HFFc6 (cell line): Measurements from ENCODE around the gene ST6GALNAC2. TPM values are rescaled to one million over a fixed set of nuclear protein-coding genes. Genes with fewer than 3 reads are reported as not detected.

Experiments
- DNase-seq: peaks from one replicate; pipeline ENCODE4 v3.0.0-alpha.2; 2018
- H3K27ac Mint-ChIP-seq: 2 replicates; pipeline ENCODE4 v1.8.0; 2020; ENCODE audit warnings: mild to moderate bottlenecking, mixed read lengths
- H3K27me3 Mint-ChIP-seq: 2 replicates; pipeline ENCODE4 v1.8.0; 2021; ENCODE audit warnings: mild to moderate bottlenecking, moderate library complexity, mixed read lengths; ENCODE audit not compliant: insufficient read depth
- H3K36me3 Mint-ChIP-seq: 2 replicates; pipeline ENCODE4 v1.8.0; 2021; ENCODE audit warnings: low read depth, mixed read lengths
- H3K4me1 Mint-ChIP-seq: 2 replicates; pipeline ENCODE4 v1.8.0; 2020; ENCODE audit warnings: low read depth, mixed read lengths
- H3K4me3 Mint-ChIP-seq: 2 replicates; pipeline ENCODE4 v1.8.0; 2020; ENCODE audit warnings: mild to moderate bottlenecking, moderate library complexity, mixed read lengths
- H3K9me3 Mint-ChIP-seq: 2 replicates; pipeline ENCODE4 v1.8.0; 2020; ENCODE audit warnings: mild to moderate bottlenecking, mixed read lengths
- total RNA-seq, 6 experiments: library from RNA; stranded (reverse); fragmentation: NEBNext Ultra II Directional; extraction: Animal tissue kit (Norgen Biotek cat#: 25700); gene quantifications; 2 replicates in 1 of 6; 3 replicates in 5 of 6; pipeline ENCODE4 v1.2.3, GENCODE V29; 2021
- TF ChIP-seq, protein P1 (sequence below): fragments of 200-600 bp; sonication (generic); IDR thresholded peaks from 2 replicates; pipeline ENCODE4 v1.5.0; 2021; ENCODE audit warnings: antibody characterized with exemption, mild to moderate bottlenecking

ST6GALNAC2 gene
- total RNA-seq, 6 experiments from 2014 or later: 0.20 to 0.71 (median 0.34) TPM; not detected in 1

DNA sequence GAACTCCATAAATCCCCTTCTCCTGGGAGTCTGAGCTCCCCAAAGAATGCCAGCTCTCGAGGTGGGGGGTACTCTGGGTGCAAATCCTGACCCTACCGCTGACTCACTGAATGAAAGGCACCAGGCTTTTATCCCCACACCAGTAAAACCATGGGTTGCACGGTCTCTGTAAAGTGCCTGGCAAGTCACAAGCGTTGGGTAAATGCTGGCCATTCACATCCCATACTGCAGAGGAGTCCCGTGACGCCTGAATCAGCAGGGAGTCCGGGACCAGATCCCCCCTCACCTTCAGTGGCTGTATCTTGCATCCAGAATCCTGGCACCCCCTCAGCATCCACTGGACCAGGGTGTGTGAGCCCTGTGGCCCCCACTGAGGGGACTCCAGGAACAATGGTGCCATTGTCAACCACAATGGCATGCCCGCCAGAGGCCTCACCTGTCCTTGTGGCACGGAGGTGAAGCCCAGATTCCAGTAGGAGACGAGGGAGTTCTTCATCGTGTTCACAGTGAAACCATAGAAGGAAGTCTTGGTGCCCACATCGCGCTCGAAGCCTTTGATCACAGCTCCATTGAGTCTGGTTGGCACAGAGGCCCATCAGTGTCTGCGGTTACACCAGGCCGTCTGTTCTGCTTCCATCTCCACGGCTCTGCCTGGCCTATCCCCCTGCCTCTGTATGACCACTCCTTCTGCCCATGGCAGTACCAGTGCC lies 13.3 kb downstream of the ST6GALNAC2 start:
- Mint-ChIP-seq H3K27ac (no peak overlapping the region), H3K4me3 (no peak overlapping the region), H3K4me1 (no peaks in the 10 kb centered on the region), H3K36me3 (peaks cover 6% of the 10 kb centered on the region), H3K9me3 (peaks cover 5% of the 10 kb centered on the region; the same call in 1 of the 2 replicates), H3K27me3 (peaks cover 2% of the 10 kb centered on the region)
- DNase-seq: no peak
- TF ChIP-seq, protein P1, sequence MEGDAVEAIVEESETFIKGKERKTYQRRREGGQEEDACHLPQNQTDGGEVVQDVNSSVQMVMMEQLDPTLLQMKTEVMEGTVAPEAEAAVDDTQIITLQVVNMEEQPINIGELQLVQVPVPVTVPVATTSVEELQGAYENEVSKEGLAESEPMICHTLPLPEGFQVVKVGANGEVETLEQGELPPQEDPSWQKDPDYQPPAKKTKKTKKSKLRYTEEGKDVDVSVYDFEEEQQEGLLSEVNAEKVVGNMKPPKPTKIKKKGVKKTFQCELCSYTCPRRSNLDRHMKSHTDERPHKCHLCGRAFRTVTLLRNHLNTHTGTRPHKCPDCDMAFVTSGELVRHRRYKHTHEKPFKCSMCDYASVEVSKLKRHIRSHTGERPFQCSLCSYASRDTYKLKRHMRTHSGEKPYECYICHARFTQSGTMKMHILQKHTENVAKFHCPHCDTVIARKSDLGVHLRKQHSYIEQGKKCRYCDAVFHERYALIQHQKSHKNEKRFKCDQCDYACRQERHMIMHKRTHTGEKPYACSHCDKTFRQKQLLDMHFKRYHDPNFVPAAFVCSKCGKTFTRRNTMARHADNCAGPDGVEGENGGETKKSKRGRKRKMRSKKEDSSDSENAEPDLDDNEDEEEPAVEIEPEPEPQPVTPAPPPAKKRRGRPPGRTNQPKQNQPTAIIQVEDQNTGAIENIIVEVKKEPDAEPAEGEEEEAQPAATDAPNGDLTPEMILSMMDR: no peak

GRCh38 chr17:76570877-76571471 lies 14.7 kb downstream of the ST6GALNAC2 start:
- TF ChIP-seq, protein P1: no peak
- no peak for DNase-seq
- Mint-ChIP-seq H3K9me3 (peaks cover 5% of the 10 kb centered on the region; the same call in 1 of the 2 replicates), H3K27me3 (peaks cover 2% of the 10 kb centered on the region), H3K4me3 (no peak overlapping the region), H3K36me3 (peaks cover 17% of the 10 kb centered on the region), H3K27ac (no peak overlapping the region), H3K4me1 (peaks cover 13% of the 10 kb centered on the region)

DNA sequence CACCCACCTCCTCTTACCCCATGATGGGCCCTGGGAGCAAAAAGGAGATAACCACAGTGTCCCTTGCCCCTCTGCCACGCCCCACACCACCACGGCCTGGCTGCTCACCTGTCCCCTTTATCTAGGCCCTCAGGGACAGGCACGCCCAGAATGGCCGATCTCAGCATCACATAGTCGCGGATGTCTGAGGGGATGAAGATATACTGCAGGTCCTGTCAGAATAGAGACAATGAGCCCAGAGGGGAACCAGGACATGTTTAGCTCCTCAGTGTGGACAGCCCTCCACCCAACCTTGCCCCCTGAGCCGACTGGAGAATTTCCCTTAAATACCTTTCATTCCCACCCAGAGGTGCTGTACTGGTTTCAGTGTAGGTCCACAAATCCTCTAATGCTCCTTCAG lies 15.2 kb downstream of the ST6GALNAC2 start:
- peaks cover 22% of the 10 kb centered on the region for H3K36me3 Mint-ChIP-seq
- H3K4me1 Mint-ChIP-seq: peaks cover 18% of the 10 kb centered on the region
- no peak for DNase-seq
- H3K4me3 Mint-ChIP-seq: no peak overlapping the region
- peaks cover 2% of the 10 kb centered on the region for H3K27me3 Mint-ChIP-seq
- H3K9me3 Mint-ChIP-seq: peaks cover 5% of the 10 kb centered on the region; the same call in 1 of the 2 replicates
- H3K27ac Mint-ChIP-seq: no peak overlapping the region
- TF ChIP-seq, protein P1: no peak

- Mint-ChIP-seq H3K27ac (no peak overlapping the region), H3K4me1 (peaks cover 25% of the 10 kb centered on the region), H3K27me3 (no peaks in the 10 kb centered on the region; the same call in none of the 2 replicates), H3K36me3 (peaks cover 29% of the 10 kb centered on the region), H3K4me3 (no peak overlapping the region), H3K9me3 (peaks cover 5% of the 10 kb centered on the region; the same call in 1 of the 2 replicates)
- no peak for DNase-seq
- TF ChIP-seq, protein P1: no peak
Observed at GRCh38 chr17:76569607-76570279, 15.9 kb downstream of the ST6GALNAC2 start.

DNA sequence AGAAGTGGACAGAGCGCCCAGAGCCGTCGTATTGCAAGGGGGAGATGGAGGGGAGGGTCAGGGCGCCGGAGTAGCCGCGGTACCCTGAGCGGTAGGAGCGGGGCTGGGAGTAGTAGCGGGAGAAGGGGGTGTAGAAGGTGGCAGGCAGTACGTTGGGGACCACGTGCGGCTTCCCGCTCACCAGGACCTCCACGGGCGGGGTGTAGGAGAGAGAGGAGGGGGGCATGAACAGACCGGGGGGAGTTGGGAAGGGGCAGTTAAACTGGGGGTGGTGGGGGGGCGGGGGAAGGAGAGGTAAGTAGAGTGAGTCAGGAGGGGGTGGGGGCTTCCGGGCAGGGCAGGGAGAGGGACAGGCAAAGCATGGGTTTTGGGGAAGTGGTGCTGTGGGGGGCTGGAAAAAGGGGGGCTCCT lies 16.8 kb downstream of the ST6GALNAC2 start:
- Mint-ChIP-seq H3K9me3 (peaks cover 5% of the 10 kb centered on the region; the same call in 1 of the 2 replicates), H3K27ac (no peak overlapping the region), H3K27me3 (no peaks in the 10 kb centered on the region; the same call in none of the 2 replicates), H3K4me1 (peaks cover 30% of the 10 kb centered on the region), H3K36me3 (peaks cover 33% of the 10 kb centered on the region), H3K4me3 (no peak overlapping the region)
- DNase-seq: no peak
- TF ChIP-seq, protein P1: no peak
